ENCODE measurements around the gene PHF21A.

DNA sequence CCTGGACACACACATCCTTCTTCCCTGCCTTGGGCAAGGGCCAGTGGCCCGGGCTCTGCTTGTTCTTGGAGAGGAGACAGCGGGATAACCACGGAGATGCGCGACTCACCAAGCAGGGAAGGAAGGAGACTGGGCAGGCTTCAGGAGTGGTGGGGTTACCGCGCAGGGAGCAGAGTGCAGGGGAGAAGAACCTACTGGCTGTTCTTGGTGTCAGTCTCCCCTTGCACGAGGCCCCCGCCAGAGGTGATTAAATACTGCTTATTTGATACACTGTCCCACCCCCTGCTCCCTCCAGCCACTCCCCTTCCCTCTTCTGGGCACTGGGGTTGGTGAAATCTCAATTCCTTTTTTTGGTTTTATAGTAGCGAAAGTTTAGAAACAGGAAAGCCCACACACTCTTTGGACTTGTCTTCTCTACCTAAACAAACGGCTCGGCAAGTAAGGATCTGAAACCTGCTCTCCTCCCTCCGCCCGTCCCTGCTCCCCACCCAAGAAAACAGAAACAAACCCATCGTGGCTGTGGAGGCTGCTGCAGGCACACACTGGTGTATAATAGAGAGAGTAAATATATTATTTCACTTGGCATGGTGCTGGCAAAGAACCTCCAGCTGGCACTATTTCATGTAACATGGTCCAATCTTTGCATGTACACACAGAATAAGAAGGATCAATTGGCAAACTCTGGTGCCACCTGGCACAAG is 188.0 kb downstream of the PHF21A start:
- TF ChIP-seq GATA3 (IDR thresholded peaks at IDR 0.05; ENCODE audit: low read depth, low read length) (no peak), GATA2 (IDR thresholded peaks at IDR 0.05; ENCODE audit: low read depth, low read length) (no peak)
